Measurements from ENCODE around the gene LHCGR. TPM values are rescaled to one million over a fixed set of nuclear protein-coding genes. Genes with fewer than 3 reads are reported as not detected.

The LHCGR gene
- total and polyA plus RNA-seq, 12 donors, result 0.19 to 1.7 (median 0.50) TPM; not detected in 6

- 44 to 52% methylated on average over 2 of the region's 2 CpGs for WGBS, 2 donors
- peaks cover 0 to 7% (median 0%) of the 10 kb centered on the region in 11 donors for H3K9me3 ChIP-seq
- ATAC-seq, result no peak
These were observed 78.1 kb downstream of the LHCGR start for GRCh38 chr2:48677450-48677849.

GRCh38 chr2:48674933-48675332 lies 80.6 kb downstream of the LHCGR start:
- WGBS, 2 donors, result 91 to 98% methylated on average over 2 of the region's 2 CpGs
- Histone ChIP-seq H3K36me3 (peaks cover 0 to 11% (median 0%) of the 10 kb centered on the region in 9 donors), H3K27ac (no peak overlapping the region), H3K4me3 (no peak overlapping the region), H3K4me1 (no peaks in the 10 kb centered on the region), H3K27me3 (no peaks in the 10 kb centered on the region), H3K9me3 (peaks cover 0 to 7% (median 0%) of the 10 kb centered on the region in 11 donors)
- DNase-seq (no peak), ATAC-seq (no peak)
- no peak for TF ChIP-seq CTCF (IDR thresholded peaks at IDR 0.05)
- intact Hi-C loops (cut with DNase I), result no loop called here

More at GRCh38 chr2:48677450-48677849, 78.1 kb downstream of the LHCGR start:
- Histone ChIP-seq H3K27me3 (no peaks in the 10 kb centered on the region), H3K4me3 (no peak overlapping the region), H3K4me1 (no peaks in the 10 kb centered on the region), H3K36me3 (no peaks in the 10 kb centered on the region), H3K27ac (no peak overlapping the region)
- no peak for DNase-seq
- TF ChIP-seq CTCF (IDR thresholded peaks at IDR 0.05), result no peak
- intact Hi-C loops (cut with DNase I), result no loop called here

- TF ChIP-seq CTCF (IDR thresholded peaks at IDR 0.05), result no peak
- intact Hi-C loops (cut with DNase I), result no loop called here
- ATAC-seq, result no peak
- DNase-seq, result no peak
- WGBS, 2 donors, result 79 to 86% methylated on average over 4 of the region's 4 CpGs
- no peaks in the 10 kb centered on the region for H3K4me1 ChIP-seq
- no peak overlapping the region for H3K4me3 ChIP-seq
- no peaks in the 10 kb centered on the region for H3K27me3 ChIP-seq
- H3K36me3 ChIP-seq, result peaks cover 0 to 13% (median 0%) of the 10 kb centered on the region in 9 donors
- H3K27ac ChIP-seq, result no peak overlapping the region
- H3K9me3 ChIP-seq, result peaks cover 0 to 7% (median 0%) of the 10 kb centered on the region in 11 donors
These were observed 81.9 kb downstream of the LHCGR start for GRCh38 chr2:48673581-48673980.

- no peak for TF ChIP-seq CTCF (IDR thresholded peaks at IDR 0.05)
- 66 to 82% methylated on average over 1 of the region's 1 CpG for WGBS, 2 donors
- Histone ChIP-seq H3K4me3 (no peak overlapping the region), H3K27me3 (no peaks in the 10 kb centered on the region), H3K27ac (no peak overlapping the region), H3K4me1 (no peaks in the 10 kb centered on the region), H3K36me3 (peaks cover 0 to 13% (median 0%) of the 10 kb centered on the region in 9 donors), H3K9me3 (peaks cover 0 to 7% (median 0%) of the 10 kb centered on the region in 11 donors)
- DNase-seq (no peak), ATAC-seq (no peak)
- intact Hi-C loops (cut with DNase I), result no loop called here
These were observed 86.5 kb downstream of the LHCGR start for GRCh38 chr2:48668992-48669391.

Measured in heart right ventricle (tissue), 16 donors.